Left lung (tissue), 10 donors: Measurements from ENCODE around the gene SCUBE1. TPM values are rescaled to one million over a fixed set of nuclear protein-coding genes. Genes with fewer than 3 reads are reported as not detected.
A peak's percentile ranks its signal among the peaks of the same experiment; 100 is the strongest.

ENCODE experiments used
- ATAC-seq: fragments of 200-7000 bp; cut with Tn5 transposase; one replicate; pipeline ENCODE4 v1.9.1; 2020; ENCODE audit warnings: moderate library complexity
- DNase-seq, 4 donors: peaks; one replicate each; pipeline ENCODE4 v3.0.0-alpha.2; 2013 to 2020
- H3K27ac ChIP-seq, 2 donors: fragments of 200-600 bp; sonication (generic) in 1 of 2; one replicate each; pipeline versions ENCODE4 v1.5.0 to v1.8.0; 2020 to 2021
- H3K27me3 ChIP-seq, 2 donors: fragments of 200-600 bp; sonication (generic) in 1 of 2; one replicate each; pipeline versions ENCODE4 v1.5.0 to v1.8.0; 2020 to 2021
- H3K36me3 ChIP-seq, 2 donors: fragments of 200-600 bp; sonication (generic) in 1 of 2; one replicate each; pipeline versions ENCODE4 v1.5.0 to v1.8.0; 2020 to 2021
- H3K4me1 ChIP-seq, 2 donors: fragments of 200-600 bp; one replicate each; pipeline ENCODE4 v1.8.0; 2021
- H3K4me3 ChIP-seq, 2 donors: fragments of 200-600 bp; sonication (generic) in 1 of 2; one replicate each; pipeline versions ENCODE4 v1.5.0 to v1.8.0; 2020 to 2021; ENCODE audit warnings: mild to moderate bottlenecking in 1 of 2
- H3K9me3 ChIP-seq, 2 donors: fragments of 200-600 bp; sonication (generic) in 1 of 2; one replicate each; pipeline versions ENCODE4 v1.5.0 to v1.8.0; 2020 to 2021
- intact Hi-C, 2 donors: fragments of 100-400 bp; cut with DNase I; formaldehyde crosslinking; loops; one replicate each; pipeline versions ENCODE4 v1.11.2 to v1.14.2; 2022
- polyA plus RNA-seq, 6 donors: library from polyadenylated mRNA; unstranded; fragments of 120-200 nt; gene quantifications; one replicate each; pipeline ENCODE4 v1.2.1, GENCODE V29; 2013; ENCODE audit not compliant: insufficient read length in 6 of 6
- total RNA-seq, 2 donors: library from RNA; stranded (reverse); fragmentation: NEBNext Ultra II Directional; extraction: Animal tissue kit (Norgen Biotek cat#: 25700); gene quantifications; one replicate each; pipeline ENCODE4 v1.2.1, GENCODE V29; 2021
- TF ChIP-seq, protein P1 (sequence below), 2 donors: fragments of 200-600 bp; sonication (generic) in 1 of 2; IDR thresholded peaks; one replicate each; pipeline versions ENCODE4 v1.5.0 to v1.8.0; 2021; ENCODE audit warnings: antibody characterized with exemption in 2 of 2
- donor health status: DM: no; HTN: yes; CAD: no.
- donor health status: DM: no; HTN: no; CAD: no.

Gene SCUBE1
- total and polyA plus RNA-seq, 8 donors = 1.1 to 5.0 (median 2.0) TPM

DNA sequence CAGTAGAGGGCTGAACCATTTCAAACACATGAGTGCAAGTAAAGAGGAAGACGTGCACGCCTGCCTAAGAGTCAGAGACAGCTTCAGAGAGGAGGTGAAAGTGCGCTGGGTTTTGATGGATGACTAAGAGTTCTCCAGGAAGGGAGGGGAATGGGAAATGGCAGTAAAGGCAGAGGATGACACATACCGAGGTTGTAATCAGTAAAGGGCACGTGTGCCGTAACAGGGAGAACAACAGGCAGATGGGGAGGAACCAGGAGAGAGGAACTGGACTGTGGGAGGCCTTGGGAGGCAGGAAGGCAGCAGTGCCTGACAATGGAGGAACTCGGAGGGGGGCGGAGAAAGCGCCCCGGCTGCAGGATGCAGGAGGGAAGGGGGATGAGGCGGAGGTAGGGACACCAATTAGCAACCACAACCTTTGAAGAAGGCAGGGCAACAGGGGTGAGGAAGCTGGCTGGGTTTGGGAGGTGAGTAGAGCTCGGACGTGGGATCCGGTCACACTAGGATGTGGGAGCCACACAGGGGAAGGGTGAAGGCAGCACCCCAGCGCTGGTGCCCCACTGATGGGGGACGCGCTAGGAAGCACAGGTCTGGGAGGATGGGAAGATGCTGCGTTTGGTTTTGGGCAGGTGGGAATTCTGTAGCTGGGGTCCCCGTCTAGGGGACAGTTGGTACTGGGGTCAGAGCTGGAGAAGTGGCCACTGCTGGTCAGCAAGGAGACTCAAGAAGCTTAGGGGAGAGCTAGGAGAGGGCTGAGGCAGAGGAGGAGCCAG is 67.4 kb downstream of the SCUBE1 start:
- ATAC-seq = no peak

DNA sequence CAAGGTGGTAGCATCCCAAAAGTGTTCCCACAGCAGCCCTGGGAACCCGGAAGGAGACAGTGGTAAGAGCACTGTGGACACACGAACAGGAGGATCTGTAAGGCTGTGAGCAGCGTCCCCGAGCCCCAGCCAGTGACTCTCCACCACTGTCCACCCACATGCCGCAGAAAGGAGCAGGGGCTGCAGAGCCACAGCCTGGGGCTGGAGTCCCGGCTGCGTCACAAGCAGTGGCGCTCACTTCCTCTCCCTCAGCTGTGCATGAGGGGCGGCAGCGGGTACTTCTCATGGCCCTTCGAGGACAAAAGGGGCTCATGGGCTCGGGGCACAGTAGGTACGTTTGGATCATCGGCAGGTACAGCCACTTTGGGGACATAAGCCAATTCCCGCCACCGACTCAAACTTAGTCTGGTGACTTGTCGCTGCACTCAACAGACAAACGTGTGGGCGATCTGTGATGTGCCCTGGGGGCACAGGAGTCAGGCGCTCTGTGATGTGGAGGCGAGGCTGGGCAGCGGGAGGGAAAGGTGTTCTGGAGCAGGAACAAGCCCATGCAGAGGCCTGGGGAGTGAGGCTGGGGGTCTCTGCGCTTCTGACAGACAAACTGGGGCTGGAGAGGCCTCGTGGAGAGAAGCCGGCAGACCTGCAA is 68.5 kb downstream of the SCUBE1 start:
- DNase-seq = no peak
- TF ChIP-seq, protein P1, sequence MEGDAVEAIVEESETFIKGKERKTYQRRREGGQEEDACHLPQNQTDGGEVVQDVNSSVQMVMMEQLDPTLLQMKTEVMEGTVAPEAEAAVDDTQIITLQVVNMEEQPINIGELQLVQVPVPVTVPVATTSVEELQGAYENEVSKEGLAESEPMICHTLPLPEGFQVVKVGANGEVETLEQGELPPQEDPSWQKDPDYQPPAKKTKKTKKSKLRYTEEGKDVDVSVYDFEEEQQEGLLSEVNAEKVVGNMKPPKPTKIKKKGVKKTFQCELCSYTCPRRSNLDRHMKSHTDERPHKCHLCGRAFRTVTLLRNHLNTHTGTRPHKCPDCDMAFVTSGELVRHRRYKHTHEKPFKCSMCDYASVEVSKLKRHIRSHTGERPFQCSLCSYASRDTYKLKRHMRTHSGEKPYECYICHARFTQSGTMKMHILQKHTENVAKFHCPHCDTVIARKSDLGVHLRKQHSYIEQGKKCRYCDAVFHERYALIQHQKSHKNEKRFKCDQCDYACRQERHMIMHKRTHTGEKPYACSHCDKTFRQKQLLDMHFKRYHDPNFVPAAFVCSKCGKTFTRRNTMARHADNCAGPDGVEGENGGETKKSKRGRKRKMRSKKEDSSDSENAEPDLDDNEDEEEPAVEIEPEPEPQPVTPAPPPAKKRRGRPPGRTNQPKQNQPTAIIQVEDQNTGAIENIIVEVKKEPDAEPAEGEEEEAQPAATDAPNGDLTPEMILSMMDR (IDR thresholded peaks at IDR 0.05) = no peak
- Histone ChIP-seq H3K4me1 (peaks cover 0 to 7% of the 10 kb centered on the region in 2 donors), H3K9me3 (no peaks in the 10 kb centered on the region), H3K4me3 (no peak overlapping the region), H3K36me3 (no peaks in the 10 kb centered on the region), H3K27me3 (no peaks in the 10 kb centered on the region), H3K27ac (no peak overlapping the region)
- ATAC-seq = no peak
- intact Hi-C loops = loop anchor here in 1 of 2 donors (5.0 to 10.0 kb wide), 2 partner anchors 73 to 110 kb away; no protein-coding TSS in a partner anchor

More for the DNA sequence above, 67.4 kb downstream of the SCUBE1 start:
- Histone ChIP-seq H3K27ac (no peak overlapping the region), H3K36me3 (no peaks in the 10 kb centered on the region), H3K4me3 (no peak overlapping the region), H3K27me3 (no peaks in the 10 kb centered on the region), H3K9me3 (no peaks in the 10 kb centered on the region), H3K4me1 (peaks cover 0 to 7% of the 10 kb centered on the region in 2 donors)
- no peak for DNase-seq
- TF ChIP-seq, protein P1 (IDR thresholded peaks at IDR 0.05) = no peak
- intact Hi-C loops = loop anchor here in 1 of 2 donors (10.0 kb wide), 1 partner anchor 109 kb away; no protein-coding TSS in a partner anchor

DNA sequence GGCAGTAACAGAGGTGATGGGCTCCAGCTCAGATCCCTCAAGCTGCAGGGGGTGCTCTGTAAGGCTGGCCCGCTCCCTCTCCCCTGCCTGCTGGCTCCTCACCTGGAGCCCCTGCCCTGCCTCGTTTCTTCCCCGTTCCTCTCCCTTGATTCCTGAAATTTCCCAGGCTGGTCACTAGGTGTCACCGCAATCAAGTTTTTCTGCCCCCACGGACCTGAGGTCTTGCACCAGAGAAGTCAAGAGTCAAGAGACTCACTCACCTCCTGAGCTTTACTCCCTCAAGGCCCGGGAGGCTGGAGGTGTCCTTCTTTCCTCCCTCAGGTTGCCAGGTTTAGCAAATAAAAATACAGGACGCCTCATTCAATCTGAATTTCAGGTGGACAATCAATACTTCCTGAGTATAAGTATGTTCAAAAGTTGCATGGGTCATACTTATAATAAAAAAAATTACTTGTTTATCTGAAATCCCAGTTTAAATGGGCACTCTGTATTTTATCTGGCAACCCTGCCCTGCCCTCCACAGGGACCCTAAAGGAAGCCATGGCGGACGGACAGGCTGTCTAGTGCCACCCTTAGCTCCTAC is 69.2 kb downstream of the SCUBE1 start:
- no peaks in the 10 kb centered on the region for H3K27me3 ChIP-seq
- TF ChIP-seq, protein P1 (IDR thresholded peaks at IDR 0.05) = peak; percentile 53 to 60
- H3K27ac ChIP-seq = no peak overlapping the region
- no peaks in the 10 kb centered on the region for H3K36me3 ChIP-seq
- peak in 1 of 4 donors; percentile 66 for DNase-seq
- H3K4me1 ChIP-seq = peaks cover 0 to 7% of the 10 kb centered on the region in 2 donors
- intact Hi-C loops = loop anchor here in 1 of 2 donors (5.0 to 10.0 kb wide), 2 partner anchors 73 to 111 kb away; no protein-coding TSS in a partner anchor
- H3K4me3 ChIP-seq = no peak overlapping the region
- peak; percentile 84 for ATAC-seq
- H3K9me3 ChIP-seq = no peaks in the 10 kb centered on the region

DNA sequence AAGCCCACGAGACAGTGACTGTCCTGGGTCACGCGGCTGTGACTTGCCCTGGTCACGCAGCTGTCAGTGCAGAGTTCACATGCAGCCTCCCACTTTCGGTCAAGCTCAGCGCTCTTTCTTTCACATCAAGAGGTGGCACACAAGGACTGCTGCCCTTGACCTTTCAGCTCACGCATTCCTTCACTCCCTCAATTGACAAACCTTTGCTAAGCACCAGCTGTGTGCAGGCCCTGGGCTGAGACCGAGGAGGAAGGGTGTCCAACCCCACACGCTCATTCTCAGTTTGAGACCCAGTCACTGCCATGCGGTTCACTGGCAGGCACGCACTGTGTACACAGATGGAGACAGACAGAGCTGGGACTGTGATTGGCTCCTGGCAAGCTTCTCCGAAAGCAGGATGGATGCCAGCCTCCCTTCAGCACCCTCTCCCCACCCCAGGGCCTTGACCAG is 70.3 kb downstream of the SCUBE1 start:
- no peaks in the 10 kb centered on the region for H3K27me3 ChIP-seq
- H3K36me3 ChIP-seq = no peaks in the 10 kb centered on the region
- peaks cover 0 to 7% of the 10 kb centered on the region in 2 donors for H3K4me1 ChIP-seq
- TF ChIP-seq, protein P1 (IDR thresholded peaks at IDR 0.05) = no peak
- H3K27ac ChIP-seq = peak overlapping the region in 1 of 2 donors; percentile 18
- ATAC-seq = peak; percentile 53
- no peak for DNase-seq
- H3K9me3 ChIP-seq = no peaks in the 10 kb centered on the region
- intact Hi-C loops = loop anchor here in 1 of 2 donors (5.0 to 10.0 kb wide), 2 partner anchors 74 to 112 kb away; no protein-coding TSS in a partner anchor
- no peak overlapping the region for H3K4me3 ChIP-seq
